Activated CD4-positive, alpha-beta memory T cell treated with anti-CD3 and anti-CD28 coated beads, Interleukin-2, amount 10 ng/mL, durations not matched to agents 7 days and 5 days (primary cell): Measurements from ENCODE around the gene CIZ1. TPM values are rescaled to one million over a fixed set of nuclear protein-coding genes. Genes with fewer than 3 reads are reported as not detected.
A peak's percentile ranks its signal among the peaks of the same experiment; 100 is the strongest.
"Not testable (repeated sequence)": the region's sequence is repeated elsewhere in the genome, so short reads cannot be mapped to it uniquely, and the experiment has no call there.

Source experiments
- CTCF ChIA-PET: fragments of 350-600 bp; sonication (Branson Sonifier 250); formaldehyde crosslinking; loops from one replicate; lab custom pipeline; 2021; ENCODE audit warnings: antibody characterized with exemption, inconsistent platforms; lab: Charles Lee
- POLR2A ChIA-PET: fragments of 350-600 bp; sonication (Branson Sonifier 250); formaldehyde crosslinking; loops from one replicate; lab custom pipeline; 2021; ENCODE audit warnings: antibody characterized with exemption; lab: Charles Lee
- DNase-seq: peaks from one replicate; pipeline ENCODE4 v3.0.0-alpha.2; 2020
- H3K27ac Mint-ChIP-seq: one replicate; pipeline ENCODE4 v1.8.0; 2021; ENCODE audit warnings: mild to moderate bottlenecking, mixed read lengths
- H3K27me3 Mint-ChIP-seq: one replicate; pipeline ENCODE4 v1.8.0; 2021; ENCODE audit warnings: mixed read lengths
- H3K36me3 Mint-ChIP-seq: one replicate; pipeline ENCODE4 v1.8.0; 2021; ENCODE audit warnings: low read depth, mixed read lengths
- H3K4me1 Mint-ChIP-seq: one replicate; pipeline ENCODE4 v1.8.0; 2021; ENCODE audit warnings: mixed read lengths
- H3K4me3 Mint-ChIP-seq: one replicate; pipeline ENCODE4 v1.8.0; 2021; ENCODE audit warnings: mild to moderate bottlenecking, mixed read lengths
- H3K9me3 Mint-ChIP-seq: one replicate; pipeline ENCODE4 v1.8.0; 2021; ENCODE audit warnings: mixed read lengths
- total RNA-seq, 2 experiments: library from RNA; stranded (reverse); gene quantifications; one replicate each; pipeline ENCODE4 v1.2.3, GENCODE V29; 2021

The CIZ1 gene
- 100 to 1,000 TPM; 112 to 116 TPM for total RNA-seq

GRCh38 chr9:128191406-128192046 is at the start of gene CIZ1:
TSS of gene CIZ1 (minus strand) at chr9:128191572. CDS start at chr9:128190857, 715 bp downstream.
- Mint-ChIP-seq H3K9me3 (no peaks in the 10 kb centered on the region), H3K4me1 (peaks cover 45% of the 10 kb centered on the region), H3K27ac (peak within 1 kb of the TSS; percentile 78), H3K36me3 (peaks cover 23% of the 10 kb centered on the region), H3K27me3 (no peaks in the 10 kb centered on the region), H3K4me3 (peak within 1 kb of the TSS; percentile 92)
- CTCF ChIA-PET, result interaction anchor here (0.8 to 1.7 kb wide), 8 partner anchors 8 to 626 kb away, joined by 3 to 9 read pairs (median 4); partner anchors contain the start of gene SLC27A4
- DNase-seq, result peak; percentile 79
- POLR2A ChIA-PET, result interaction anchor here (0.9 to 2.6 kb wide), 6 partner anchors 14 to 85 kb away, joined by 3 to 20 read pairs (median 7); partner anchors contain the start of genes BBLN, GOLGA2 and SWI5

GRCh38 chr9:128233817-128234406 is 42.5 kb upstream of the CIZ1 start:
- DNase-seq, result no peak
- ChIA-PET CTCF (no interaction called here), POLR2A (no interaction called here)
- H3K36me3 Mint-ChIP-seq, result no peaks in the 10 kb centered on the region
- H3K9me3 Mint-ChIP-seq, result no peaks in the 10 kb centered on the region
- H3K4me1 Mint-ChIP-seq, result no peaks in the 10 kb centered on the region
- no peaks in the 10 kb centered on the region for H3K27me3 Mint-ChIP-seq
- H3K4me3 Mint-ChIP-seq, result no peak overlapping the region
- H3K27ac Mint-ChIP-seq, result no peak overlapping the region

- ChIA-PET CTCF (interaction anchor here (0.6 to 1.2 kb wide), 2 partner anchors 104 to 617 kb away, joined by 3 to 4 read pairs; no protein-coding TSS in a partner anchor), POLR2A (no interaction called here)
- no peak for DNase-seq
- no peak overlapping the region for H3K27ac Mint-ChIP-seq
- no peaks in the 10 kb centered on the region for H3K27me3 Mint-ChIP-seq
- no peaks in the 10 kb centered on the region for H3K4me1 Mint-ChIP-seq
- H3K9me3 Mint-ChIP-seq, result no peaks in the 10 kb centered on the region
- H3K4me3 Mint-ChIP-seq, result no peak overlapping the region
- H3K36me3 Mint-ChIP-seq, result no peaks in the 10 kb centered on the region
These were observed 41.4 kb upstream of the CIZ1 start for GRCh38 chr9:128232528-128233428.

- POLR2A ChIA-PET, result no interaction called here
- no peak for DNase-seq
- H3K27ac Mint-ChIP-seq, result no peak overlapping the region
These were observed 40.5 kb upstream of the CIZ1 start for GRCh38 chr9:128231638-128232527.

GRCh38 chr9:128230897-128231296 is 39.5 kb upstream of the CIZ1 start:
- H3K9me3 Mint-ChIP-seq, CTCF ChIA-PET, DNase-seq, H3K4me3 Mint-ChIP-seq, POLR2A ChIA-PET, H3K27ac Mint-ChIP-seq, H3K36me3 Mint-ChIP-seq, H3K4me1 Mint-ChIP-seq, H3K27me3 Mint-ChIP-seq: not testable (repeated sequence)

More at GRCh38 chr9:128231638-128232527, 40.5 kb upstream of the CIZ1 start:
- no peaks in the 10 kb centered on the region for H3K4me1 Mint-ChIP-seq
- CTCF ChIA-PET, result no interaction called here
- H3K9me3 Mint-ChIP-seq, result no peaks in the 10 kb centered on the region
- no peaks in the 10 kb centered on the region for H3K27me3 Mint-ChIP-seq
- no peak overlapping the region for H3K4me3 Mint-ChIP-seq
- no peaks in the 10 kb centered on the region for H3K36me3 Mint-ChIP-seq

GRCh38 chr9:128226412-128226801 is 35.0 kb upstream of the CIZ1 start:
- Mint-ChIP-seq H3K36me3 (no peaks in the 10 kb centered on the region), H3K4me3 (no peak overlapping the region), H3K27ac (no peak overlapping the region), H3K9me3 (no peaks in the 10 kb centered on the region), H3K27me3 (no peaks in the 10 kb centered on the region), H3K4me1 (no peaks in the 10 kb centered on the region)
- CTCF ChIA-PET, result no interaction called here
- no peak for DNase-seq
- POLR2A ChIA-PET, result no interaction called here

GRCh38 chr9:128225770-128226411 is 34.5 kb upstream of the CIZ1 start:
- no peaks in the 10 kb centered on the region for H3K4me1 Mint-ChIP-seq
- no peak overlapping the region for H3K27ac Mint-ChIP-seq
- H3K36me3 Mint-ChIP-seq, result no peaks in the 10 kb centered on the region
- ChIA-PET CTCF (no interaction called here), POLR2A (no interaction called here)
- no peaks in the 10 kb centered on the region for H3K9me3 Mint-ChIP-seq
- H3K27me3 Mint-ChIP-seq, result peaks cover under 1% of the 10 kb centered on the region
- DNase-seq, result no peak
- H3K4me3 Mint-ChIP-seq, result no peak overlapping the region

GRCh38 chr9:128224877-128225276 is 33.5 kb upstream of the CIZ1 start:
- H3K4me1 Mint-ChIP-seq, result no peaks in the 10 kb centered on the region
- no peaks in the 10 kb centered on the region for H3K36me3 Mint-ChIP-seq
- H3K4me3 Mint-ChIP-seq, result no peak overlapping the region
- CTCF ChIA-PET, result no interaction called here
- no peaks in the 10 kb centered on the region for H3K9me3 Mint-ChIP-seq
- peaks cover 5% of the 10 kb centered on the region for H3K27me3 Mint-ChIP-seq
- no peak for DNase-seq
- no peak overlapping the region for H3K27ac Mint-ChIP-seq
- POLR2A ChIA-PET, result interaction anchor here (0.7 kb wide), 1 partner anchor 51 kb away, joined by 3 read pairs; the partner anchor contains the start of genes GOLGA2 and SWI5

GRCh38 chr9:128222880-128223670 is 31.7 kb upstream of the CIZ1 start:
- Mint-ChIP-seq H3K4me1 (peaks cover 10% of the 10 kb centered on the region), H3K36me3 (no peaks in the 10 kb centered on the region), H3K27ac (no peak overlapping the region), H3K27me3 (peaks cover 8% of the 10 kb centered on the region), H3K4me3 (no peak overlapping the region), H3K9me3 (no peaks in the 10 kb centered on the region)
- ChIA-PET CTCF (no interaction called here), POLR2A (no interaction called here)
- no peak for DNase-seq

- ChIA-PET CTCF (no interaction called here), POLR2A (interaction anchor here (0.6 kb wide), 1 partner anchor 74 kb away, joined by 3 read pairs; no protein-coding TSS in a partner anchor)
- Mint-ChIP-seq H3K9me3 (no peaks in the 10 kb centered on the region), H3K4me1 (peaks cover 11% of the 10 kb centered on the region), H3K4me3 (no peak overlapping the region), H3K27me3 (peaks cover 8% of the 10 kb centered on the region), H3K27ac (no peak overlapping the region), H3K36me3 (no peaks in the 10 kb centered on the region)
- DNase-seq, result no peak
These were observed 30.7 kb upstream of the CIZ1 start for GRCh38 chr9:128222026-128222425.

GRCh38 chr9:128219831-128220230 is 28.5 kb upstream of the CIZ1 start:
- H3K4me1 Mint-ChIP-seq, result peaks cover 12% of the 10 kb centered on the region
- ChIA-PET CTCF (interaction anchor here (1.5 kb wide), 1 partner anchor 30 kb away, joined by 4 read pairs; no protein-coding TSS in a partner anchor), POLR2A (no interaction called here)
- no peaks in the 10 kb centered on the region for H3K36me3 Mint-ChIP-seq
- H3K27ac Mint-ChIP-seq, result no peak overlapping the region
- no peak overlapping the region for H3K4me3 Mint-ChIP-seq
- peaks cover 11% of the 10 kb centered on the region for H3K27me3 Mint-ChIP-seq
- DNase-seq, result no peak
- H3K9me3 Mint-ChIP-seq, result no peaks in the 10 kb centered on the region
